GM12878 (cell line): ENCODE data around the gene RTEL1. TPM values are rescaled to one million over a fixed set of nuclear protein-coding genes. Genes with fewer than 3 reads are reported as not detected.

ENCODE experiments used
- ATAC-seq: fragments of 200-7000 bp; cut with Tn5 transposase; 3 replicates; pipeline ENCODE4 v1.9.1; 2020; ENCODE audit warnings: mild to moderate bottlenecking, moderate library complexity
- BruUV-seq: library from RNA; stranded (reverse); fragments of 400-500 nt; replicated peaks from 2 replicates; lab custom pipeline; 2021; lab: Mats Ljungman, UMichigan
- CTCF ChIA-PET: fragments of 300-600 bp; sonication (Branson Sonifier 250); formaldehyde crosslinking; extraction: SDS; loops from one replicate; lab custom pipeline; 2021; ENCODE audit warnings: inconsistent platforms; lab: Yijun Ruan, JAX
- POLR2A ChIA-PET: fragments of 350-600 bp; formaldehyde crosslinking; extraction: SDS; loops from one replicate; lab custom pipeline; 2021; ENCODE audit warnings: inconsistent platforms; lab: Charles Lee
- RAD21 ChIA-PET: fragments of 300-600 bp; sonication (Branson Sonifier 250); formaldehyde crosslinking; loops from one replicate; lab custom pipeline; 2023; ENCODE audit warnings: antibody characterized with exemption; ENCODE audit not compliant: unreplicated experiment; lab: Charles Lee
- SMC1A ChIA-PET: fragments of 300-600 bp; sonication (Branson Sonifier 250); formaldehyde crosslinking; loops from one replicate; lab custom pipeline; 2023; ENCODE audit not compliant: unreplicated experiment, uncharacterized antibody; lab: Charles Lee
- DNase-seq: peaks from one replicate; pipeline ENCODE4 v3.0.0-alpha.2; 2011; ENCODE audit warnings: low read depth, low spot score
- FAIRE-seq: peaks from 3 replicates; lab custom pipeline; 2011; peaks lifted over from hg19 to GRCh38; lab: Jason Lieb, UNC
- H2AFZ ChIP-seq: 2 replicates; pipeline ENCODE4 v1.6.0; 2011; ENCODE audit warnings: low read depth, low read length, control low read depth; ENCODE audit not compliant: control insufficient read depth
- H3K27ac ChIP-seq: 2 replicates; pipeline ENCODE4 v1.5.1; 2011; ENCODE audit warnings: control low read depth; ENCODE audit not compliant: control insufficient read depth, insufficient read depth
- H3K27me3 ChIP-seq, 2 experiments: replicated peaks in 1 of 2; 2 replicates each; pipeline versions ENCODE4 v1.6.0 to v1.6.1; 2011; ENCODE audit warnings: low read length in 1 of 2; ENCODE audit not compliant: control insufficient read depth in 2 of 2, insufficient read depth in 2 of 2
- H3K36me3 ChIP-seq, 2 experiments: 2 replicates each; pipeline ENCODE4 v1.5.1; 2011; ENCODE audit warnings: low read length in 1 of 2; ENCODE audit not compliant: control insufficient read depth in 2 of 2, insufficient read depth in 2 of 2
- H3K4me1 ChIP-seq: 2 replicates; pipeline ENCODE4 v1.6.1; 2011; ENCODE audit warnings: mild to moderate bottlenecking, low read length, moderate library complexity, mixed read lengths; ENCODE audit not compliant: control insufficient read depth, insufficient read depth
- H3K4me2 ChIP-seq: 2 replicates; pipeline ENCODE4 v1.6.0; 2011; ENCODE audit warnings: control low read depth; ENCODE audit not compliant: control insufficient read depth, insufficient read depth
- H3K4me3 ChIP-seq: fragments of 200-600 bp; sonication (generic); 2 replicates; pipeline ENCODE4 v1.5.1; 2016
- H3K79me2 ChIP-seq: 2 replicates; pipeline ENCODE4 v1.6.0; 2011; ENCODE audit warnings: low read length; ENCODE audit not compliant: control insufficient read depth, insufficient read depth
- H3K9ac ChIP-seq: 2 replicates; pipeline ENCODE4 v1.8.0; 2011; ENCODE audit warnings: low read length, control low read depth, mixed read lengths; ENCODE audit not compliant: control insufficient read depth, insufficient read depth
- H3K9me3 ChIP-seq: replicated peaks from 3 replicates; pipeline ENCODE4 v1.5.1; 2011; ENCODE audit warnings: mild to moderate bottlenecking, low read length; ENCODE audit not compliant: control insufficient read depth, insufficient read depth
- H4K20me1 ChIP-seq: 2 replicates; pipeline ENCODE4 v1.6.0; 2011; ENCODE audit not compliant: control insufficient read depth, insufficient read depth
- ATF7 ChIP-seq: fragments of 450-650 bp; IDR thresholded peaks from 2 replicates; pipeline ENCODE4 v1.6.1; 2016; ENCODE audit warnings: low read depth, mild to moderate bottlenecking
- BHLHE40 ChIP-seq, 2 experiments: fragments of 450-650 bp in 1 of 2; IDR thresholded peaks; 2 replicates each; pipeline ENCODE4 v1.6.1; 2011 to 2017; ENCODE audit warnings: low read depth in 2 of 2, borderline replicate concordance in 1 of 2, improper control_type of control experiment in 1 of 2, low read length in 1 of 2, mild to moderate bottlenecking in 1 of 2
- CBX3 ChIP-seq: fragments of 200-600 bp; sonication (generic); IDR thresholded peaks from 2 replicates; pipeline ENCODE4 v1.6.1; 2016; ENCODE audit warnings: low read depth, borderline replicate concordance
- EGR1 ChIP-seq, 2 experiments: IDR thresholded peaks; 1 replicate in 1 of 2; 2 replicates in 1 of 2; pipeline ENCODE4 v1.6.1; 2011 to 2012; ENCODE audit warnings: low read depth in 2 of 2, low read length in 2 of 2, borderline replicate concordance in 1 of 2, mild to moderate bottlenecking in 1 of 2, moderate library complexity in 1 of 2
- HDAC2 ChIP-seq: fragments of 200-600 bp; sonication (generic); IDR thresholded peaks from 2 replicates; pipeline ENCODE4 v1.6.1; 2017
- NR2F1 ChIP-seq: fragments of 450-650 bp; conservative IDR thresholded peaks from 2 replicates; pipeline ENCODE4 v1.6.1; 2017; ENCODE audit warnings: mild to moderate bottlenecking
- POLR2A ChIP-seq: IDR thresholded peaks from 2 replicates; pipeline ENCODE4 v1.6.1; 2011; ENCODE audit warnings: low read depth, mild to moderate bottlenecking, low read length
- POLR2AphosphoS5 ChIP-seq: IDR thresholded peaks from 2 replicates; pipeline ENCODE4 v1.6.1; 2011; ENCODE audit warnings: mild to moderate bottlenecking, low read length, inconsistent platforms
- RCOR1 ChIP-seq: conservative IDR thresholded peaks from 2 replicates; pipeline ENCODE4 v1.6.1; 2012; ENCODE audit warnings: low read depth, low read length, improper control_type of control experiment
- ZSCAN29 ChIP-seq: fragments of 450-650 bp; IDR thresholded peaks from 2 replicates; pipeline ENCODE4 v1.6.1; 2017; ENCODE audit warnings: mild to moderate bottlenecking, moderate library complexity
- WGBS: methylation state at CpG from one replicate; pipeline ENCODE4 v1.1.6; 2016; ENCODE audit warnings: low lambda C conversion rate; ENCODE audit not compliant: insufficient replicate concordance, insufficient coverage; ENCODE audit errors: missing lambda C conversion rate; 5-methylcytosine and 5-hydroxymethylcytosine counted together
- in situ Hi-C: fragments of 300-500 bp; cut with MboI; formaldehyde crosslinking; loops from 9 replicates; pipeline ENCODE4 v1.14.3; 2018; ENCODE audit warnings: mixed read lengths
- intact Hi-C: fragments of 100-400 bp; cut with micrococcal nuclease; formaldehyde crosslinking; loops from one replicate; pipeline ENCODE4 v1.14.2; 2022; ENCODE audit not compliant: unreplicated experiment
- polyA plus RNA-seq, 11 experiments: library from polyadenylated mRNA; depleted of rRNA in 4 of 11; unstranded in 6 of 11; stranded (reverse) in 5 of 11; fragments of >200 nt; fragmentation: Nextera tagmentation in 4 of 11; fragmentation: Illumina TruSeq in 1 of 11; extraction: Ambion mirVana in 4 of 11; extraction: Trizol in 1 of 11; gene quantifications; 1 replicate in 1 of 11; 2 replicates in 10 of 11; pipeline versions ENCODE4 v1.2.1 to v1.2.3, GENCODE V29; 2011 to 2016; ENCODE audit warnings: inconsistent platforms in 2 of 11, missing spikeins in 2 of 11, low read depth in 1 of 11
- total RNA-seq, 4 experiments: library from RNA; depleted of rRNA in 3 of 4; stranded (reverse); fragments of >200 nt in 3 of 4; fragmentation: Illumina TruSeq in 1 of 4; extraction: Trizol in 1 of 4; gene quantifications; 2 replicates each; pipeline versions ENCODE4 v1.2.1 to v1.2.3, GENCODE V29; 2013 to 2021

Gene RTEL1
- total and polyA plus RNA-seq, 10 of the 15 experiments (the other 5 are each of a cell fraction or from before 2014, with no cell fraction given): 0.40 to 37.2 (median 15.6) TPM; not detected in 1

DNA sequence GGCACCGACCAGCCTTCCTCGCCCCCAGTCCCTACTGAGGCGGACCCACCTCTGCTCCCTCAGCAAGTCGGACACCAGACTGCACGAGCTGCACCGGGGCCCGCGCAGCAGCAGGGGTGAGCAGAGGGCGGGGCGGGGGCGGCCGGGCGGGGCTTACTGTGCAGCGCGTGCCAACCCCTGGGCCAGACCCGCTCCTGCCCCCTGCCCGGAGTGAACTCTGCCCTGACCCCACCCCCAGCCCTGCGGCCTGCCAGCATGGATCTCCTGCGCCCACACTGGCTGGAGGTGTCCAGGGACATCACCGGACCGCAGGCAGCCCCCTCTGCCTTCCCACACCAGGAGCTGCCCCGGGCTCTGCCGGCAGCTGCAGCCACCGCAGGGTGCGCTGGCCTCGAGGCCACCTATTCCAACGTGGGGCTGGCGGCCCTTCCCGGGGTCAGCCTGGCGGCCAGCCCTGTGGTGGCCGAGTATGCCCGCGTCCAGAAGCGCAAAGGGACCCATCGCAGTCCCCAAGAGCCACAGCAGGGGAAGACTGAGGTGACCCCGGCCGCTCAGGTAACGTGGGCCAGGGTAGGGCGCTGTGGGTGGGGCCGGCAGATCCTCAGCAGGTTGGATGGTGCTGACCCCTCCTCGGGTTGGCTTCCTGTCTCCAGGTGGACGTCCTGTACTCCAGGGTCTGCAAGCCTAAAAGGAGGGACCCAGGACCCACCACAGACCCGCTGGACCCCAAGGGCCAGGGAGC lies 80.0 kb downstream of the RTEL1 start:
- ChIA-PET SMC1A (interaction anchor here (0.6 kb wide), 1 partner anchor 10 kb away, joined by 3 read pairs; no protein-coding TSS in a partner anchor), RAD21 (interaction anchor here (1.0 to 4.2 kb wide), 6 partner anchors 10 to 201 kb away, joined by 3 to 32 read pairs (median 4); partner anchors contain the start of genes ARFRP1, PTK6, TPD52L2 and ZGPAT), CTCF (interaction anchor here (0.6 to 2.9 kb wide), 3 partner anchors 31 to 236 kb away, joined by 3 to 28 read pairs (median 3); partner anchors contain the start of genes ARFRP1 and ZGPAT), POLR2A (interaction anchor here (1.0 to 1.4 kb wide), 2 partner anchors 31 to 217 kb away, joined by 3 to 4 read pairs; partner anchors contain the start of genes ARFRP1 and ZGPAT)
- TF ChIP-seq HDAC2 (no peak), EGR1 (IDR thresholded peaks at IDR 0.05; ENCODE audit: borderline replicate concordance in 1 of 2, low read depth in 2 of 2, low read length in 2 of 2) (peak in 1 of 2 experiments; percentile 20; a peak in 1 of 3 replicates), POLR2A (peak; percentile 73), BHLHE40 (IDR thresholded peaks at IDR 0.05; ENCODE audit: borderline replicate concordance in 1 of 2, low read depth in 2 of 2, low read length in 1 of 2) (peak in 1 of 2 experiments; percentile 61; a peak in 2 of 4 replicates), RCOR1 (no peak), ZSCAN29 (no peak), NR2F1 (0 out of 2 replicates have a peak, but pooled peaks have one; percentile 61), POLR2AphosphoS5 (no peak), ATF7 (no peak), CBX3 (no peak)
- no peak for DNase-seq
- H3K4me3 ChIP-seq: peak overlapping the region; percentile 84
- intact Hi-C loops (loop anchor here (2.0 kb wide), 2 partner anchors 31 to 127 kb away; partner anchors contain the start of genes ARFRP1 and TPD52L2), in situ Hi-C loops (no loop called here)
- H4K20me1 ChIP-seq: no peaks in the 10 kb centered on the region
- H3K4me1 ChIP-seq: peaks cover 33% of the 10 kb centered on the region
- H3K9me3 ChIP-seq: no peaks in the 10 kb centered on the region
- 45% methylated on average over 26 of the region's 43 CpGs for WGBS
- BruUV-seq: no TSS peak
- ATAC-seq: peak; percentile 51
- peak overlapping the region; percentile 12; the same call in 1 of the 2 replicates for H3K9ac ChIP-seq
- H3K36me3 ChIP-seq: peaks cover 5 to 28% of the 10 kb centered on the region in 2 experiments; a peak in 3 of 4 replicates
- no peak overlapping the region for H2AFZ ChIP-seq
- H3K79me2 ChIP-seq: peaks cover 17% of the 10 kb centered on the region
- H3K27ac ChIP-seq: peak overlapping the region; percentile 94; the same call in 1 of the 2 replicates
- peak overlapping the region; percentile 93 for H3K4me2 ChIP-seq
- no peaks in the 10 kb centered on the region for H3K27me3 ChIP-seq
- no peak for FAIRE-seq
